Measurements from ENCODE around the gene TRIO. TPM values are rescaled to one million over a fixed set of nuclear protein-coding genes. Genes with fewer than 3 reads are reported as not detected.

The TRIO gene
- total RNA-seq, 4 donors from 2014 or later: 21.2 to 105 (median 47.6) TPM

GRCh38 chr5:14102666-14103065 is 40.5 kb upstream of the TRIO start:
- H3K4me3 ChIP-seq: no peak overlapping the region
- TF ChIP-seq CTCF (IDR thresholded peaks at IDR 0.05) (no peak), POLR2A (IDR thresholded peaks at IDR 0.05) (no peak)

GRCh38 chr5:14105718-14106410 is 37.3 kb upstream of the TRIO start:
- WGBS, 2 donors: 42 to 63% methylated on average over 2 of the region's 2 CpGs
- intact Hi-C loops (cut with DNase I): no loop called here
- no peak overlapping the region for H3K27ac ChIP-seq
- H3K36me3 ChIP-seq: no peaks in the 10 kb centered on the region
- H3K9me3 ChIP-seq: peaks cover 0 to 4% (median 0%) of the 10 kb centered on the region in 3 donors
- TF ChIP-seq POLR2A (IDR thresholded peaks at IDR 0.05) (no peak), CTCF (IDR thresholded peaks at IDR 0.05) (no peak)
- no peak overlapping the region for H3K4me3 ChIP-seq
- H3K4me1 ChIP-seq: peaks cover 0 to 19% (median 11%) of the 10 kb centered on the region in 3 donors
- DNase-seq: no peak
- peaks cover 0 to 8% (median 0%) of the 10 kb centered on the region in 4 donors for H3K27me3 ChIP-seq

More at GRCh38 chr5:14102666-14103065, 40.5 kb upstream of the TRIO start:
- Histone ChIP-seq H3K27me3 (peaks cover 0 to 4% (median 0%) of the 10 kb centered on the region in 4 donors), H3K36me3 (no peaks in the 10 kb centered on the region), H3K9me3 (peaks cover 0 to 4% (median 0%) of the 10 kb centered on the region in 3 donors), H3K4me1 (no peaks in the 10 kb centered on the region), H3K27ac (no peak overlapping the region)
- intact Hi-C loops (cut with DNase I): no loop called here
- DNase-seq: no peak
- 69 to 89% methylated on average over 1 of the region's 1 CpG for WGBS, 2 donors

GRCh38 chr5:14107536-14107935 is 35.6 kb upstream of the TRIO start:
- Histone ChIP-seq H3K36me3 (no peaks in the 10 kb centered on the region), H3K9me3 (peaks cover 0 to 4% (median 0%) of the 10 kb centered on the region in 3 donors), H3K27ac (no peak overlapping the region), H3K4me3 (no peak overlapping the region), H3K4me1 (peaks cover 0 to 19% (median 11%) of the 10 kb centered on the region in 3 donors), H3K27me3 (peaks cover 0 to 8% (median 0%) of the 10 kb centered on the region in 4 donors)
- WGBS, 2 donors: 56 to 70% methylated on average over 8 of the region's 8 CpGs
- intact Hi-C loops (cut with DNase I): no loop called here
- DNase-seq: no peak
- TF ChIP-seq CTCF (IDR thresholded peaks at IDR 0.05) (no peak), POLR2A (IDR thresholded peaks at IDR 0.05) (no peak)

- intact Hi-C loops (cut with DNase I): no loop called here
- TF ChIP-seq POLR2A (IDR thresholded peaks at IDR 0.05) (no peak), CTCF (IDR thresholded peaks at IDR 0.05) (peak; percentile 38 to 81 (median 58))
- Histone ChIP-seq H3K36me3 (no peaks in the 10 kb centered on the region), H3K4me1 (peaks cover 0 to 19% (median 11%) of the 10 kb centered on the region in 3 donors), H3K9me3 (peaks cover 0 to 4% (median 0%) of the 10 kb centered on the region in 3 donors), H3K4me3 (peak overlapping the region in 2 of 4 donors; percentile 5 to 50), H3K27me3 (peaks cover 0 to 8% (median 0%) of the 10 kb centered on the region in 4 donors), H3K27ac (peak overlapping the region in 3 of 4 donors; percentile 4 to 54 (median 38))
- DNase-seq: no peak
- 24 to 35% methylated on average over 18 to 21 of the region's 21 CpGs for WGBS, 2 donors
These were observed 34.8 kb upstream of the TRIO start for GRCh38 chr5:14108170-14108996.
